IMR-90 (cell line): ENCODE data around the gene TDRKH.

Source experiments
- CEBPB ChIP-seq: IDR thresholded peaks from 2 replicates; pipeline ENCODE4 v1.6.1; 2012; ENCODE audit warnings: low read depth, low read length, improper control_type of control experiment
- POLR2A ChIP-seq: IDR thresholded peaks from 2 replicates; pipeline ENCODE4 v1.6.1; 2012; ENCODE audit warnings: mild to moderate bottlenecking, low read depth, low read length
- RCOR1 ChIP-seq: IDR thresholded peaks from 2 replicates; pipeline ENCODE4 v1.6.1; 2012; ENCODE audit warnings: mild to moderate bottlenecking, low read length, improper control_type of control experiment; ENCODE audit not compliant: insufficient replicate concordance
- SMC3 ChIP-seq: fragments of 150-350 bp; IDR thresholded peaks from 2 replicates; pipeline ENCODE4 v1.6.1; 2016; ENCODE audit warnings: low read depth, mild to moderate bottlenecking, antibody characterized with exemption, low read length, moderate library complexity
- TF ChIP-seq, protein P1 (sequence below): conservative IDR thresholded peaks from 2 replicates; pipeline ENCODE4 v1.5.1; 2012; ENCODE audit warnings: mild to moderate bottlenecking, low read depth, low read length, improper control_type of control experiment
- TF ChIP-seq, protein P2 (sequence below): fragments of 150-350 bp; IDR thresholded peaks from 2 replicates; pipeline ENCODE4 v1.6.1; 2016; ENCODE audit warnings: low read depth, mild to moderate bottlenecking, low read length, moderate library complexity, borderline replicate concordance

DNA sequence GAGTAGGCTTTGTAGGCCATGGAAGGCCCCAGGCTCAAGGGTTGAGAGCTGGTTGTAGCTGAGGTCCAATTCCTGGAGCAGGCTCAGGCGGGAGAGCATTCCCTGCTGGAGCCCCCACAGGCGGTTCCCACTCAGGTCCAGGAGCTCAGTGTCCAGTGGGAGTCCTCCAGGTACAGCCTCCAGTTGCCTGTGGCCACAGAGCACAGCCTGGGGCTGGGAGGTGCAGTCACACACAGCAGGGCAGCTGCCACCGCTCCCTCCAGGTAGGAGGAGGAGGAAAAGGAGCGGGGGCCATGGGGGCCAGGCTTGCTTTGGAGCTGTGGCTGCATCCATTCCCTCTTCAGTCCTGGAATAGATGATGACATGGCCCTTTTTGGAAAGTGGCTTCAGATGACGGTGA, 12.1 kb upstream of the TDRKH start:
- TF ChIP-seq, protein P1, sequence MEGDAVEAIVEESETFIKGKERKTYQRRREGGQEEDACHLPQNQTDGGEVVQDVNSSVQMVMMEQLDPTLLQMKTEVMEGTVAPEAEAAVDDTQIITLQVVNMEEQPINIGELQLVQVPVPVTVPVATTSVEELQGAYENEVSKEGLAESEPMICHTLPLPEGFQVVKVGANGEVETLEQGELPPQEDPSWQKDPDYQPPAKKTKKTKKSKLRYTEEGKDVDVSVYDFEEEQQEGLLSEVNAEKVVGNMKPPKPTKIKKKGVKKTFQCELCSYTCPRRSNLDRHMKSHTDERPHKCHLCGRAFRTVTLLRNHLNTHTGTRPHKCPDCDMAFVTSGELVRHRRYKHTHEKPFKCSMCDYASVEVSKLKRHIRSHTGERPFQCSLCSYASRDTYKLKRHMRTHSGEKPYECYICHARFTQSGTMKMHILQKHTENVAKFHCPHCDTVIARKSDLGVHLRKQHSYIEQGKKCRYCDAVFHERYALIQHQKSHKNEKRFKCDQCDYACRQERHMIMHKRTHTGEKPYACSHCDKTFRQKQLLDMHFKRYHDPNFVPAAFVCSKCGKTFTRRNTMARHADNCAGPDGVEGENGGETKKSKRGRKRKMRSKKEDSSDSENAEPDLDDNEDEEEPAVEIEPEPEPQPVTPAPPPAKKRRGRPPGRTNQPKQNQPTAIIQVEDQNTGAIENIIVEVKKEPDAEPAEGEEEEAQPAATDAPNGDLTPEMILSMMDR = no peak
- TF ChIP-seq, protein P2, sequence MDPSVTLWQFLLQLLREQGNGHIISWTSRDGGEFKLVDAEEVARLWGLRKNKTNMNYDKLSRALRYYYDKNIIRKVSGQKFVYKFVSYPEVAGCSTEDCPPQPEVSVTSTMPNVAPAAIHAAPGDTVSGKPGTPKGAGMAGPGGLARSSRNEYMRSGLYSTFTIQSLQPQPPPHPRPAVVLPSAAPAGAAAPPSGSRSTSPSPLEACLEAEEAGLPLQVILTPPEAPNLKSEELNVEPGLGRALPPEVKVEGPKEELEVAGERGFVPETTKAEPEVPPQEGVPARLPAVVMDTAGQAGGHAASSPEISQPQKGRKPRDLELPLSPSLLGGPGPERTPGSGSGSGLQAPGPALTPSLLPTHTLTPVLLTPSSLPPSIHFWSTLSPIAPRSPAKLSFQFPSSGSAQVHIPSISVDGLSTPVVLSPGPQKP = no peak
- no peak for TF ChIP-seq POLR2A
- no peak for TF ChIP-seq SMC3
- no peak for TF ChIP-seq CEBPB
- TF ChIP-seq RCOR1 = no peak
